Right cardiac atrium (tissue), 5 donors: Measurements from ENCODE around the gene RBKS. TPM values are rescaled to one million over a fixed set of nuclear protein-coding genes. Genes with fewer than 3 reads are reported as not detected.

Experiments used
- ATAC-seq, 2 donors: fragments of 200-7000 bp; cut with Tn5 transposase; one replicate each; pipeline versions ENCODE4 v1.8.0 to v1.9.1; 2020; ENCODE audit warnings: moderate library complexity in 2 of 2, mild to moderate bottlenecking in 1 of 2
- DNase-seq, 3 donors: peaks; one replicate each; pipeline ENCODE4 v3.0.0-alpha.2; 2020
- H3K27ac ChIP-seq: one replicate; pipeline ENCODE4 v1.5.1; 2013; ENCODE audit warnings: mild to moderate bottlenecking, low read length, control low read depth, moderate library complexity
- H3K27me3 ChIP-seq: one replicate; pipeline ENCODE4 v1.6.1; 2013; ENCODE audit not compliant: control insufficient read depth, insufficient read depth
- H3K4me1 ChIP-seq: one replicate; pipeline ENCODE4 v1.6.1; 2013; ENCODE audit warnings: low read length; ENCODE audit not compliant: control insufficient read depth, insufficient read depth
- H3K4me3 ChIP-seq: one replicate; pipeline ENCODE4 v1.5.1; 2013; ENCODE audit warnings: low read length, control low read depth
- H3K9me3 ChIP-seq: one replicate; pipeline ENCODE4 v1.6.1; 2013; ENCODE audit warnings: low read length; ENCODE audit not compliant: control insufficient read depth
- WGBS: extraction: QIAGEN DNeasy Blood & Tissue Kit; methylation state at CpG from one replicate; pipeline ENCODE4 v1.1.7; 2013; 5-methylcytosine and 5-hydroxymethylcytosine counted together
- intact Hi-C, 4 donors: fragments of 100-400 bp; cut with DNase I; formaldehyde crosslinking; loops; one replicate each; pipeline versions ENCODE4 v1.11.0 to v1.14.0; 2022 to 2023
- polyA plus RNA-seq: library from polyadenylated mRNA; stranded (reverse); fragments of 200-250 nt; gene quantifications from one replicate; pipeline ENCODE4 v1.2.3, GENCODE V29; 2013
- total RNA-seq, 4 donors: library from RNA; stranded (reverse); fragmentation: NEBNext Ultra II Directional; extraction: Animal tissue kit (Norgen Biotek cat#: 25700); gene quantifications; one replicate each; pipeline ENCODE4 v1.2.1, GENCODE V29; 2021
- donor health status: healthy with polysubstance abuse.
- donor health status: DM: no; HTN: yes; CAD: no.
- donor health status: DM: no; HTN: no; CAD: no.
- donor health status: DM: no; HTN: yes; CAD: no; lungs with severe emphysema.
- donor health status: DM: yes; HTN: yes; CAD: no.

Gene RBKS
- total and polyA plus RNA-seq, 5 donors = 1.4 to 3.9 (median 2.6) TPM

DNA sequence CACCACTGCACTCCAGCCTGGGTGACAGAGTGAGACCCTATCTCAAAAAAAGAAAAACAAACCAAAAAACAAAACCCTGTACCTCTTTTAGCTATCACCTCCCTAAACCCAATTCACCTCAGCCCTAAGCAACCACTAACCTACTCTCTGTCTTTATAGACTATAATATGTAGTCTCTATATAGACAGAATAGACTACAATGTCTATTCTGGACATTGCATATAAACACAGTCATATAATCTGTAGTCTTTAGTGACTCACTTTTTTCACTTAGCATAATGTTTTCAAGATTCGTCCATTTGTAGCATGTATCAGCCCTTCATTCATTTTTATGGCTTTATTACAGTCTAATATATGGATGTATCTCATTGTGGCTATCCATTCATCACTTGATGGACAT is 155.9 kb downstream of the RBKS start:
- intact Hi-C loops = loop anchor here in 1 of 4 donors (10.0 kb wide), 1 partner anchor 310 kb away; no protein-coding TSS in a partner anchor
- Histone ChIP-seq H3K27me3 (no peaks in the 10 kb centered on the region), H3K4me3 (no peak overlapping the region), H3K9me3 (no peaks in the 10 kb centered on the region), H3K4me1 (peaks cover 11% of the 10 kb centered on the region), H3K27ac (no peak overlapping the region)
- no peak for DNase-seq
- WGBS = 89% methylated on average over 1 of the region's 1 CpG
- no peak for ATAC-seq

Other genes starting within 250 kb of the RBKS start
- gene SUPT7L, start 226.8 kb downstream of the RBKS start, total RNA-seq = 10 to 100 TPM; 27.3 to 30.9 (median 29.0) TPM
- 26.8 TPM for gene SUPT7L, start 226.8 kb downstream of the RBKS start, polyA plus RNA-seq
- gene SLC4A1AP, start 226.5 kb downstream of the RBKS start, total RNA-seq = 10 to 100 TPM; 19.4 to 21.8 (median 21.2) TPM
- 19.9 TPM for gene SLC4A1AP, start 226.5 kb downstream of the RBKS start, polyA plus RNA-seq
- gene MRPL33, start 118.7 kb downstream of the RBKS start, total RNA-seq = 100 to 1,000 TPM; 242 to 308 (median 274) TPM
- gene MRPL33, start 118.7 kb downstream of the RBKS start, polyA plus RNA-seq = 596 TPM
- 10 to 100 TPM; 63.8 to 65.2 (median 64.2) TPM for gene BABAM2, start 342 bp upstream of the RBKS start, total RNA-seq
- gene BABAM2, start 342 bp upstream of the RBKS start, polyA plus RNA-seq = 45.2 TPM